ENCODE data around the gene ZBTB37.
"Not testable (repeated sequence)": the region's sequence is repeated elsewhere in the genome, so short reads cannot be mapped to it uniquely, and the experiment has no call there.

ZBTB37 gene

DNA sequence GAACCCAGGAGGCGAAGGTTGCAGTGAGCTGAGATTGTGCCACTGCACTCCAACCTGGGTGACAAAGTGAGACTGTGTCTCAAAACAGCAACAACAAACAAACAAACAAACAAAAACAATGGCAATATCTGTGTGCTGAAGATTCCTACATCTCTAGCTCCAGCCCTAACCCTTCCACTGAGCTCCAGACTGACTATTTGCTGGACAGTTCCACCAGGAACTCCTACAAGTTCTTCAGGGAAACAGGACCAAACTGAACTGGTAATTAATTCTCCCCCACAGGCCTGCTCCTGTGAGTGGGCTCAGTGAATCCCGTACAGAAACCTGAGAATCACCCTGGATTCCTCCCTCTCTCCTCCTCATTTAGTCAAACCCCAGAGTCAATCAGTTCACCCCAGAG, 47.4 kb downstream of the ZBTB37 start:
- no peak for DNase-seq

DNA sequence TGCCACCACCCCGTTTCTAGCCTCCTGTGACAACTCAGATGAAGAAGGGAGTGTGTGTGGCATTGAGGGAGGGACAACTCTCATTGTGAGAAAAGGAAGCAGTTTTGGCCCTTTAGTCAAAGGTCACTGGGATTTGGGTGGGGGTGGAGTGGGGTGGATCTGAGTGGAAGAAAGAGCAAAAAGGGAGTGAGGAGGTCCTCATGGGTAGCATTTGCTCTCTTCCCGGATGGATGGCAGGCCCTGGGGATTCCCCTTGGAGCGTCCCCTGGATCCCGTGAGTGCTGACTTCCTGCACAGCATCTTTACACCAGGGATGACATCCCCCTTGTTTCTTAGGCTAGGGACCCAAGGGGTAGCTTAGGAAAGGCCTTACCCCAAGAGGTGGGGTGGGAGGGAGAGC, 48.5 kb downstream of the ZBTB37 start:
- no peak for DNase-seq

DNA sequence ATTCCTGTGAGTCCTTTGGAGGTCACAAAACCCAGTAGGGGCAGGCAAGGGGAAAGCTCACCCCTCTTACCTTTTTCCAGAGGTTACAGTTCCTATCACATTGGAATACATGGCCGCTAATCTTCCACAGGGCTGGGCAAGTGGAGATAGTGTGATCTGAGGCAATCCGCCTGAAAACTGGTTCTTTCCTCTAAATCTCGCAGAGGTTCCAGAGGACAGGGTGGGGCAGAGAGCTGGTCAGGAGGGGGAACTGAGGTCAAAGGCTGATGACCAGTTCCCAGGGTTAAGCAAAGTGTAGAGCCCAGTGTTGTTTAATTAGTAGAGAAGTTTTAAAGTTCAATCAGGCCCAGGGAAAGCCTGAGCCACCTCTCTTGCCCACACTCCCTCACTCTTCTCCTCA, 49.0 kb downstream of the ZBTB37 start, which contains the start of gene SERPINC1:
Gene SERPINC1, minus strand, starts transcription at position 179 of the 400 bp plus-strand sequence. Its CDS starts 68 bp downstream, at position 111.
- DNase-seq = no peak

DNA sequence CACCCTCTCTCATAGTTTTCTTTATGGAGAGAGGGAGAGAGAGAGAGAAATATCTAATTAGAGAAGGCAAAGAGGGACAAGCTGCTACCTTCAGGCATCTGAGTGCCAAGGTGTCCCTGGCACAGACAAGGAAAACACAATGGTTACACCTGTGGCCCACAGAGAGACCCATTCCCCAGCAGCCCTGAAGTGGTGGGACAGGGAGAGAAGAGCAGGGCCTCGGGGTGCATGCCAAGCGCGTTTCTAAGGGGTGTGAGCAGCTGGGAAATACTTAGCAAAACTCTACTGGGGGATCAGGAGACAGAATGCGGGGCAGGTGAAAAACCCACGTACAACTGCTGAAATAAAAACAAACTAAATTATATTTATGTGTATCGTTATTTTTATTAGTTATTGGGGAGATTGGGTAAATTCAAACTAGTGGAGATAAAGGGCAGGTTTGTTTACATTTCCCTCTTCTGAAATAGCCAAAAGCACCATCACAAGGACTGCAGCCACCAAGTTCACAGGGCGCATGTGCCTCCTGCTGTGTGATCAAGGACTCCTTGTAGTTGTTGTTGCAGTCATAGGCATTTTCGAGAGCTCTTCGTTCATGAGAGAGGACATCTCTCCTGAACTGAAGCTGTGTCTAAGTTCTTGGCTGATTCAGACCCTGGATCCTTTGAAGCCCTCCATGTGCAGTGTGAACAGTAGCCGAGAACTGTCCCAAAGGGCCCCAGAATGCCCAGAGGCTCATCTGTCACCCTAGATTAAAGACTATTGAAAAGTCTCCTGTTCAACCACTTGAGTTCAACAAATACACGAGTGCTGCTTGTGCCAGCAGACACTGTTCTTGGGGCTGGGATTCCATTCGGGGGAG, 49.7 kb downstream of the ZBTB37 start:
- no peak for DNase-seq

DNA sequence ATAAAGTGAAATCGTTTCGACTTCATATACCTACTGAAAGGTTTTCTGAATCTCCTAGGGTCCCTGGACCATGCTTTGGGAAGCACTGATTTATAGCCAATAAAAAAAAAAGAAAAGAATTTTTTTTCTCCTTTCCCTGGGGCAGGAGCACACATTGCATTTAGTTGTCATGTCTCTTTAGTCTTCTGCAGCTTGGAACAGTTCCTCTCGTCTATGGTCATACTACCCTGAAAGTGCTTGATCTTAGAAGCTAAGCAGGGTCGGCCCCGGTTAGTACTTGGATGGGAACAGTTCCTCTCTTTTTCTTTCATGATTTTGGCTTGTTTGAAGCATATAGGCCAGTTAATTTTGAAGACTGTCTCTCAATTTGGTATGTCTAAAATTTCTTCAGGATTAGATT, 52.7 kb downstream of the ZBTB37 start:
- no peak for DNase-seq

DNA sequence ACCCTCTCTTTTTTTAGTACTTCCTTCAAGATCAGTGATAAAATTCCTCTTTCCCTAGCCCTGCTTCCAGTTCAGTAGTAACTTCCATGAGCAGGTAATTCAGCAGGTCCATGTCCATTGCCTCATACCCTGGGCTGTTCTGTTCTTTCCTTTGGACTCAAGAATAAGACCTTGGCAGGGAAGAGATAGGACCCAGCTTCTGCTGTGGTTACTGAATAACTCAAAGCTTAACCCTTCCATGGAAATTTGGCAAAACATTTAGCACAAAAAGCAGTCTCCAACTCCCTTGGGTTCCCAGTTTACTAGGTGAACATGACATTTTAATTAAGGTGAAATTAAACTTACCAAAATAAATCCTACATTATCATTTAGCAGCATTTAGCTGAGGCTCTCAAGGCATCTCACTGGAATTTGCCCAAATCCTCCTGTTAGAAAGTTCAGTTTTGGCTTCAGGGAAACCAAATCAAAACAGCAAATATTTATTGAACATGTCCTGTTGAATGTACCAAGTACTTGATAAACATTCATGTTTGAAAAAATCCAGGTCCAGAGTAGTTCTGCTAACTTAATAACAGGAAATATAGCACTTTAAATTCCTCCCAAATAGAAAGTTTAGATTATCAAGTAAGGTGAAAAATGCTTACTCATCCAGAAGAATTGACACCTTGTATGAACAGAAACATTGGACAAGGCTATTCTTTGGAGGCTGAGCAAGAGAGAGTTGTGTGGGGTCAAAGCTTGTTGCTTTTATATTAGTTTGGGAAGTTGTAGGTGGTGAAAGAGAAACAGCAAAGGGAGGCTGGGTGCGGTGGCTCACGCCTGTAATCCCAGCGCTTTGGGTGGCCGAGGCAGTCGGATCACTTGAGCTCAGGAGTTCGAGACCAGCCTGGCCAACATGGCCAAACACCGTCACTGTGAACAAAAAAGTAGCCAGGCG, 57.4 kb downstream of the ZBTB37 start:
- DNase-seq = no peak

DNA sequence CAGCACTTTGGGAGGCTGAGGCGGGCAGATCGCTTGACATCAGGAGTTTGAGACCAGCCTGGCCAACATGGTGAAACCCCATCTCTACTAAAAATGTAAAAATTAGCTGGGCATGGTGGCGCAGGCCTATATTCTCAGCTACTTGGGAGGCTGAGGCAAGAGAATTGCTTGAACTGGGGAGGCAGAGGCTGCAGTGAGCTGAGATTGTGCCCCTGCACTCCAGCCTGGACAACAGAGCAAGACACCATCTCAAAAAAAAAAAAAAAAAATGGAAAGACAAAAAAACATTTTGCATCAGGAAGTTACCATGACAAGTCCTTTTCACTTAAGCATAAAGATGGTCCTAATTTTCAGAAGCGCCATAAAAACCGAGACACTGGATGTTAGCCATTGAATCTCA, 62.4 kb downstream of the ZBTB37 start:
- DNase-seq = not testable (repeated sequence)

DNA sequence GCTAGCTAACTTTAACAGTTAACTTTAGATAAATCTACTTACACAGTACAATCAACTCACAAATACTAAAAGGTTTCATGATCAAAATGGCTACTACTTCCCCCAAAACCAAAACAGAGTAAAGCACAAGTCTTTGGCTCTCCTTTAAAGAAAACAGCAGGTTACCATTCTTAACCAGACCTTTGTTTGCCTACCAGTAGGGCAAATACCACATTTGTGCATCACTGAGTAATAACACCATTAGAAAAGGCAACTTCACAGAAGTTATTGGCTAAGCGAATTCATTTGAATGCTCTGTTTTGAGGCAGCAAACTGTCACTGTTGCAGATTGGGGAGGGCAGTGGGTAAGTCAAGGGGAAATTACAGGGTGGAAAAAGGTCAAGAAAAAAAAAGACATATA, 66.3 kb downstream of the ZBTB37 start:
- no peak for DNase-seq

DNA sequence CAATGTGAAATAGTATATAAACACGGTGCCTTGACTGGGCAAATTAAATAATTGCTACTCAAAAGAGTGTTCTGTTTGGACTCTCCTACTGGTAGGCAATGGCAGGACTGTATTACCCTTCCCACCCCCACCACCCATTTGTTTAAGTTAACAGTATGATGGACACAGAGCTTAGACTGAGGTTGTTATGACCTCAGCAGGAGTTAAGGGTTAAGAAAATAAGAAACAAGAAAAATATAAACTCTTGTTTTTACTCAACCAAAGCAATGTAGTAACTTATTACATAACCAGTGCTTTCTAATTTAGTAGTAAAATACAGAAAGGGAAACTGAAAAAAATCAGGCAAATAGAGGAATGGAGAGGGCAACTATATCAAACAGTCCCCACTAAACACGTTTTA, 68.9 kb downstream of the ZBTB37 start:
- DNase-seq = peak; percentile 32

DNA sequence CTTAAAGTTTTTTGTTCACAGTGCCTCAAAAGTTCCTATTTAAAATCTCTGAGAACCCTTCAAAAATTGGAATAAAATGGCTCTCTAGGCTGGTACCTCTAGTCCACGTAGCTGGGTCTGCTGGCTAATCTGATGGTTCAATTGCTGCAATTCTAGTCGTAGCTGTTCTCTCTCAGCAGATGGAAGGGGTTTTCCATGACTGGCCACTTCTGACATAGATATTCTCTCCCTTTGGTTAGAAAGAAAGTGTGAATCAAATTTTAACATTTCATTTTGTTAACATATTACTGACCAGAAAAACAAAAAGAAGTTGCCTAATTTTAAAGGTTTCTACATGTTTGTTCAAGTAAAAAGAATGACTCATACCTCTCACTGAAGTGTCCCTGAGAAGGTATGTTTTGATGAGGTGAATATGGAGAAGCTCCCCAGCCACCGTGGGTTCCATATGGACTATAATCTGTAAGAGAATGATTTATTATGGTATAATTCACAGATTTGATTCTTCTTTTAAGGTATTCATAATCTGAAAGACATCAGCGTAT, 78.3 kb downstream of the ZBTB37 start:
- DNase-seq = no peak

DNA sequence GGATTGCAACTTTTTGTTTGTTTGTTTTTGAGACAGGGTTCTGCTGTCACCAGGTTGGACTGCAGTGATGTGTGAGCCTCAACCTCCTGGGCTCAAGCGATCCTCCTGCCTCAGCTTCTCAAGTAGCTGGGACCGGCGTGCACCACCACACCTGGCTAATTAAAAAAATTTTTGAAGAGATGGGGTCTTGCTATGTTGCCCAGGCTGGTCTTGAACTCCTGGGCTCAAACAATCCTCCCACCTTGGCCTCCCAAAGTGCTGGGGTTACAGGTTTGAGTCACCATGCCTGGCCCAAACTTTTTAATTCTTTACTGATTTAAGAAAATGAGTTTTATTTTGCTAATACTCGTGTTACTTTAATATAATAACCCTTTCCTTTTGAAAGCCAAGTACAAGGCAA, 80.4 kb downstream of the ZBTB37 start:
- no peak for DNase-seq

Data from activated CD4-positive, alpha-beta T cell treated with anti-CD3 and anti-CD28 coated beads, Interleukin-2, amount 50 U/mL, for 16 hours (primary cell).